BLaER1 treated with 17β-estradiol and CSF1 and Interleukin-3, amounts not matched to agents 10 nM and 100 nM (cell line): ENCODE results near the gene GNAL.
"Not testable (repeated sequence)": the region's sequence is repeated elsewhere in the genome, so short reads cannot be mapped to it uniquely, and the experiment has no call there.

Experiments
- H3K27ac ChIP-seq, 11 experiments: shearing (Covaris generic); formaldehyde crosslinking; 2 replicates each; pipeline ENCODE4 v1.8.1; 2022
- H3K27me3 ChIP-seq, 11 experiments: shearing (Covaris generic); formaldehyde crosslinking; 2 replicates each; pipeline ENCODE4 v1.8.1; 2022
- H3K36me3 ChIP-seq, 11 experiments: shearing (Covaris generic); formaldehyde crosslinking; 2 replicates each; pipeline ENCODE4 v1.8.1; 2022
- H3K4me1 ChIP-seq, 10 experiments: shearing (Covaris generic); formaldehyde crosslinking; 2 replicates each; pipeline ENCODE4 v1.8.1; 2022
- H3K4me2 ChIP-seq, 11 experiments: shearing (Covaris generic); formaldehyde crosslinking; 2 replicates each; pipeline ENCODE4 v1.8.1; 2022
- H3K4me3 ChIP-seq, 10 experiments: shearing (Covaris generic); formaldehyde crosslinking; 2 replicates each; pipeline ENCODE4 v1.8.1; 2022
- H3K9ac ChIP-seq, 11 experiments: shearing (Covaris generic); formaldehyde crosslinking; 2 replicates each; pipeline ENCODE4 v1.8.1; 2022
- H3K9me3 ChIP-seq, 11 experiments: shearing (Covaris generic); formaldehyde crosslinking; replicated peaks in 1 of 11; 2 replicates each; pipeline ENCODE4 v1.8.1; 2022
- H4K20me1 ChIP-seq, 11 experiments: shearing (Covaris generic); formaldehyde crosslinking; 2 replicates each; pipeline ENCODE4 v1.8.1; 2022
- Cebpa-rat ChIP-seq, 11 experiments: shearing (Covaris generic); IDR thresholded peaks; 2 replicates each; pipeline ENCODE4 v1.8.1; 2022

Gene GNAL

GRCh38 chr18:11885278-11885947 is 196.3 kb downstream of the GNAL start:
- H4K20me1 ChIP-seq = no peaks in the 10 kb centered on the region
- no peak overlapping the region; a peak in 1 of 20 replicates for H3K4me3 ChIP-seq
- H3K27ac ChIP-seq = peak overlapping the region in 8 of 11 experiments; percentile 76 to 93 (median 86); a peak in 15 of 22 replicates
- peak overlapping the region in 8 of 11 experiments; percentile 75 to 88 (median 83); a peak in 16 of 22 replicates for H3K4me2 ChIP-seq
- peaks cover 42 to 76% (median 52%) of the 10 kb centered on the region in 10 experiments for H3K4me1 ChIP-seq
- no peaks in the 10 kb centered on the region for H3K9me3 ChIP-seq
- H3K9ac ChIP-seq = no peak overlapping the region
- peaks cover 30 to 77% (median 45%) of the 10 kb centered on the region in 11 experiments for H3K36me3 ChIP-seq
- no peak for TF ChIP-seq Cebpa-rat (IDR thresholded peaks at IDR 0.05)
- no peaks in the 10 kb centered on the region for H3K27me3 ChIP-seq

- no peak overlapping the region for H3K9ac ChIP-seq
- H3K27me3 ChIP-seq = no peaks in the 10 kb centered on the region
- peaks cover 32 to 68% (median 42%) of the 10 kb centered on the region in 10 experiments for H3K4me1 ChIP-seq
- H4K20me1 ChIP-seq = no peaks in the 10 kb centered on the region
- H3K9me3 ChIP-seq = no peaks in the 10 kb centered on the region
- peak overlapping the region in 1 of 11 experiments; percentile 3; a peak in 1 of 22 replicates for H3K4me2 ChIP-seq
- TF ChIP-seq Cebpa-rat (IDR thresholded peaks at IDR 0.05) = no peak
- H3K4me3 ChIP-seq = no peak overlapping the region
- peak overlapping the region in 5 of 11 experiments; percentile 4 to 39 (median 17); a peak in 4 of 22 replicates for H3K27ac ChIP-seq
- peaks cover 34 to 74% (median 52%) of the 10 kb centered on the region in 11 experiments for H3K36me3 ChIP-seq
Measured at GRCh38 chr18:11886577-11887110, 197.6 kb downstream of the GNAL start.

DNA sequence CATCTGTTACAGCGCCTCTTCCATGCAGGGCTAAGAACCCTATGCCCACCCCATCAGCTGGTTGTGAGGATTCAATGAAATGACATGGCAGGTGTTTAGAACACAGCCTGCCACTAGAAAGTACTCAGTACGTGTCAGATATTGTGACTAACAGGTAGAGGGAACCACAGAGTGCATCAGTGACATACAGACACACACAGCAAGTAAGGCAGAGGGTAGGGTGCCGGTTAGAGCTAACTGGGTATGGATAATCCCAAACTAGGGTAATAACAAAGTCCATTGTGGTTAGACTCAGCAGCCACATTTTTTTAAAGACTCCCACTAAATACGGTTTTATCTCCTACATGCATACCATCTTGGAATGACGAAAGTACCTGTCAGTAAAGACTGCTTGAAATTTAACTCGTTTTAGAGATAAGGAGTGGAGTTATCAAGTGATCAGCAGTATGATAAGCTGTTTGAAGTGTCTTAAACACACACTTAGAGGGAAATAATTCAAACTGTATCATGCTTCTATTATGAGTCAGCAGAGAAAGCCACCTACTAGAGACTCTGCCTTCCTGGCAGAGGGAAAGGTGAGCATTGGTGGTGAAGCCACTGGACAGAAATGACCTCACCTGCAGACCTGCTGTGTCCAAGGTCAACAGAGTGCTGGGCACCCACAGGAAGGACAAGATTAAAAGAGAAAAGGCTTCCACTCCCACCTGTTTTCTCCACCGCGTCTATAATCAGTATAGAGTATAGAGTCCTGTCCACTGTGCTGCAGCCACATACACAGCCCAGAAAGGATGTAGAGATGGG is 198.5 kb downstream of the GNAL start:
- H3K9me3 ChIP-seq = no peaks in the 10 kb centered on the region
- H3K4me2 ChIP-seq = no peak overlapping the region
- no peak overlapping the region for H3K4me3 ChIP-seq
- no peaks in the 10 kb centered on the region for H3K27me3 ChIP-seq
- peak overlapping the region in 2 of 11 experiments; percentile 7 to 22; a peak in 2 of 22 replicates for H3K27ac ChIP-seq
- H3K36me3 ChIP-seq = peaks cover 34 to 75% (median 57%) of the 10 kb centered on the region in 11 experiments
- peaks cover 23 to 68% (median 42%) of the 10 kb centered on the region in 10 experiments for H3K4me1 ChIP-seq
- H4K20me1 ChIP-seq = no peaks in the 10 kb centered on the region
- H3K9ac ChIP-seq = no peak overlapping the region
- TF ChIP-seq Cebpa-rat (IDR thresholded peaks at IDR 0.05) = no peak

DNA sequence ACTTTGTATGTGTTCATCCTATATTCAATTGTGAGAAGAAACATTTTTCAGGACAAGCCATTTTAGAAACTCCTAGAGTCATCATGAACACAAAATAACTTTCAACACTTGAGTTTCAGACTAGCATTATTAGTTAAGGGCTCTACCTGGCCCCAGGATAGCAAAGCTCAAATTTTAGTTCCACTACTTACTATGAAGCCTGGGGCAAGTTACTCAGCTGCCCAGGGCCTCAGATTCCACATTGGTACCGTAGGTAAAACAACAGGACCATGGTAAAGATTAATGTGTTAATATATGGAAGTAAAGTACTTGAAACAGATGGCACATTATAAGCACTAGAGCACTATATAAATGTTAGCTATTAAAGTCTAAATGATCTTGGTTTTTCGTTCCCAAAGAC is 199.7 kb downstream of the GNAL start:
- no peaks in the 10 kb centered on the region for H3K27me3 ChIP-seq
- H3K9ac ChIP-seq = no peak overlapping the region
- peaks cover 34 to 82% (median 57%) of the 10 kb centered on the region in 11 experiments for H3K36me3 ChIP-seq
- no peak overlapping the region for H3K4me2 ChIP-seq
- no peaks in the 10 kb centered on the region for H3K9me3 ChIP-seq
- no peak for TF ChIP-seq Cebpa-rat (IDR thresholded peaks at IDR 0.05)
- no peak overlapping the region for H3K4me3 ChIP-seq
- no peaks in the 10 kb centered on the region for H4K20me1 ChIP-seq
- peaks cover 15 to 71% (median 44%) of the 10 kb centered on the region in 10 experiments for H3K4me1 ChIP-seq
- peak overlapping the region in 2 of 11 experiments; percentile 22 to 29; a peak in 2 of 22 replicates for H3K27ac ChIP-seq

DNA sequence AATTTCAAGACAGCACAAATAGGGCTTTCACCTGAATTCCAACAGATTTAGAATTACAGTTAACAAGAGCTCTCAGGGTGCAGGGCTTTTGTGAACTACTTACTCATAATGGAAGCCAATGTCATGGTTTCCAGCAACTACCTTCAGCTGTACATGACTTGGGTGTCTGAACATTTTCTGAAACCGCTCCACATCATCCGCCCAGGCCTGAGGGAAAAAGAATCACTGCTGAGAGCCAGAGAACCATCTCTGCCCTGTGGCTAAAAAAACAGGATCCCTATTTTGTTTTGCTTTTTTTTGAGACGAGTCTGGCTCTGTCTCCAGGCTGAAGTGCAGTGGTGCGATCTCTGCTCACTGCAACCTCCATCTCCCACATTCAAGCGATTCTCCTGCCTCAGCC is 200.2 kb downstream of the GNAL start:
- Histone ChIP-seq H3K9me3 (no peaks in the 10 kb centered on the region), H3K4me1 (peaks cover 15 to 71% (median 44%) of the 10 kb centered on the region in 10 experiments), H3K4me3 (no peak overlapping the region), H4K20me1 (no peaks in the 10 kb centered on the region), H3K4me2 (no peak overlapping the region), H3K9ac (no peak overlapping the region), H3K27ac (0 out of 22 replicates have a peak overlapping the region, but pooled peaks of 2 of the 11 experiments have one; percentile 2 to 29), H3K27me3 (no peaks in the 10 kb centered on the region), H3K36me3 (peaks cover 33 to 79% (median 57%) of the 10 kb centered on the region in 11 experiments)
- no peak for TF ChIP-seq Cebpa-rat (IDR thresholded peaks at IDR 0.05)

- peak overlapping the region in 8 of 11 experiments; percentile 72 to 97 (median 91); a peak in 13 of 22 replicates for H3K4me2 ChIP-seq
- H3K9me3 ChIP-seq = no peaks in the 10 kb centered on the region
- no peaks in the 10 kb centered on the region for H3K27me3 ChIP-seq
- peak overlapping the region in 8 of 11 experiments; percentile 28 to 84 (median 74); a peak in 14 of 22 replicates for H3K27ac ChIP-seq
- peaks cover 40 to 80% (median 58%) of the 10 kb centered on the region in 11 experiments for H3K36me3 ChIP-seq
- H3K4me3 ChIP-seq = no peak overlapping the region
- H3K9ac ChIP-seq = peak overlapping the region in 4 of 11 experiments; percentile 40 to 52 (median 50); a peak in 4 of 22 replicates
- no peaks in the 10 kb centered on the region for H4K20me1 ChIP-seq
- H3K4me1 ChIP-seq = peaks cover 12 to 71% (median 43%) of the 10 kb centered on the region in 10 experiments
- TF ChIP-seq Cebpa-rat (IDR thresholded peaks at IDR 0.05) = no peak
Measured at GRCh38 chr18:11891737-11892136, 202.7 kb downstream of the GNAL start.

DNA sequence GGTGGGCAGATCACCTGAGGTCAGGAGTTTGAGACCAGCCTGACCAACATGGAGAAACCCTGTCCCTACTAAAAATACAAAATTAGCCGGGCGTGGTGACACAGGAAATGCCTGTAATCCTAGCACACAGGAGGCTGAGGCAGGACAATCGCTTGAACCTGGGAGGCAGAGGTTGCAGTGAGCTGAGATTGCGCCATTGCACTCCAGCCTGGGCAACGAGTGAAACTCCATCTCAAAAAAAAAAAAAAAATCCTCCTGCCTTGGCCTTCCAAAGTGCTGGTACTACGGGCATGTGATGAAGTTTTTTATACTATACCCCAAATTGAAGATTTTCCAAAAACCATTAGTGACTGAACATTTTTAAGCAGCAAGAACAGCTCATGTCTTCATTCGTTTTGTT is 203.4 kb downstream of the GNAL start:
- H3K27me3 ChIP-seq, H4K20me1 ChIP-seq, H3K9me3 ChIP-seq: not testable (repeated sequence)
- peak in 5 of 11 experiments; percentile 38 to 61 (median 49); a peak in 5 of 22 replicates for TF ChIP-seq Cebpa-rat (IDR thresholded peaks at IDR 0.05)
- Histone ChIP-seq H3K9ac (peak overlapping the region in 6 of 11 experiments; percentile 30 to 52 (median 48); a peak in 7 of 22 replicates), H3K4me2 (peak overlapping the region in 10 of 11 experiments; percentile 21 to 97 (median 88); a peak in 18 of 22 replicates), H3K4me3 (peak overlapping the region in 1 of 10 experiments; percentile 41; a peak in 3 of 20 replicates), H3K4me1 (peaks cover 12 to 64% (median 43%) of the 10 kb centered on the region in 10 experiments), H3K27ac (peak overlapping the region in 9 of 11 experiments; percentile 19 to 84 (median 72); a peak in 15 of 22 replicates), H3K36me3 (peaks cover 34 to 80% (median 58%) of the 10 kb centered on the region in 11 experiments)

DNA sequence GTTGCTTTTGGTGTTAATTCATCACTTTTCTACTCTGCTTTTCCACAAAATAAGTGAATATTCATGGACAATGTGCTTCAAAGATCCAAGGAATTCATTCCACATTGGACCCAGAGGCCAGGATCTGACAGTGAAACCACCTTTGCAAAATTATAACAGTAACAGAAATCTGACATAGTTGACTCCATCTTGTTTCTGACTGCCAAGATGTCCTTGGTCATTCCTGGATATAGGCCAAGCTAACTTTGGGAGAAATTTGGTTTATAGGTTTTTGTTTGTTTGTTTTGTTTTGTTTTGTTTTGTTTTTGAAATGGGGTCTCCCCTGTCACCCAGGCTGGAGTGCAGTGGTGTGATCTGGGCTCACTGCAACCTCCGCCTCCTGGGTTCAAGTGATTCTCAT is 208.7 kb downstream of the GNAL start:
- H3K9ac ChIP-seq = no peak overlapping the region
- peaks cover 12 to 63% (median 31%) of the 10 kb centered on the region in 10 experiments for H3K4me1 ChIP-seq
- H3K9me3 ChIP-seq = no peaks in the 10 kb centered on the region
- no peaks in the 10 kb centered on the region for H3K27me3 ChIP-seq
- H3K4me2 ChIP-seq = no peak overlapping the region
- no peak overlapping the region for H3K27ac ChIP-seq
- H4K20me1 ChIP-seq = no peaks in the 10 kb centered on the region
- no peak overlapping the region for H3K4me3 ChIP-seq
- no peak for TF ChIP-seq Cebpa-rat (IDR thresholded peaks at IDR 0.05)
- peaks cover 15 to 89% (median 47%) of the 10 kb centered on the region in 11 experiments for H3K36me3 ChIP-seq
